OCI-LY7 (cell line): ENCODE data around the gene LRRC28.

ENCODE experiments used
- EZH2phosphoT487 ChIP-seq: fragments of 200-600 bp; sonication (generic); IDR thresholded peaks from 2 replicates; pipeline ENCODE4 v1.6.1; 2018; ENCODE audit warnings: low read depth, borderline replicate concordance, mild to moderate bottlenecking, mixed run types, antibody characterized with exemption, low read length, moderate library complexity, mixed read lengths
- TF ChIP-seq, protein P1 (sequence below): fragments of 200-600 bp; sonication (generic); conservative IDR thresholded peaks from 2 replicates; pipeline ENCODE4 v1.5.1; 2014; ENCODE audit warnings: mild to moderate bottlenecking, antibody characterized with exemption, low read length, moderate library complexity, mixed read lengths

DNA sequence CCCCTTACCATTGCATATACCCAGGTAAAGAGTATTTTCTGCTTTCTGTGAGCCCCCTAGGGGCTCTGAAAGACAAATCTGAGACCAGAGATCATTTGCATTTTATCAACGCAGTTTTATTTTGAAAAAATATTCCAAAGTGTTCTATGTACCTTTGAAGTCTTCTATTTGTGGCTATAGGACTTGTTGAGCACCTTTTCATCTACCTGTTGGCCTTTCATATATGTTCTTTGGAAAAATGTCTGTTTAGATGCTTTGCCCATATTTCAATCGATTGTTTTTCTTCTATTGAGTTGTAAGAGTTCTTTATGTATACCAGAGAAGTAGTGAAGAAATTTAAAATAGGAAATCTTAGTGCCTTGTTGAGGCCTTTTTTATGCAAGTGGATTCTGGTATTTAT lies 94.0 kb downstream of the LRRC28 start:
- TF ChIP-seq, protein P1, sequence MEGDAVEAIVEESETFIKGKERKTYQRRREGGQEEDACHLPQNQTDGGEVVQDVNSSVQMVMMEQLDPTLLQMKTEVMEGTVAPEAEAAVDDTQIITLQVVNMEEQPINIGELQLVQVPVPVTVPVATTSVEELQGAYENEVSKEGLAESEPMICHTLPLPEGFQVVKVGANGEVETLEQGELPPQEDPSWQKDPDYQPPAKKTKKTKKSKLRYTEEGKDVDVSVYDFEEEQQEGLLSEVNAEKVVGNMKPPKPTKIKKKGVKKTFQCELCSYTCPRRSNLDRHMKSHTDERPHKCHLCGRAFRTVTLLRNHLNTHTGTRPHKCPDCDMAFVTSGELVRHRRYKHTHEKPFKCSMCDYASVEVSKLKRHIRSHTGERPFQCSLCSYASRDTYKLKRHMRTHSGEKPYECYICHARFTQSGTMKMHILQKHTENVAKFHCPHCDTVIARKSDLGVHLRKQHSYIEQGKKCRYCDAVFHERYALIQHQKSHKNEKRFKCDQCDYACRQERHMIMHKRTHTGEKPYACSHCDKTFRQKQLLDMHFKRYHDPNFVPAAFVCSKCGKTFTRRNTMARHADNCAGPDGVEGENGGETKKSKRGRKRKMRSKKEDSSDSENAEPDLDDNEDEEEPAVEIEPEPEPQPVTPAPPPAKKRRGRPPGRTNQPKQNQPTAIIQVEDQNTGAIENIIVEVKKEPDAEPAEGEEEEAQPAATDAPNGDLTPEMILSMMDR: no peak
- TF ChIP-seq EZH2phosphoT487: no peak
